ENCODE measurements around the gene HOXB5.

HOXB5 gene

DNA sequence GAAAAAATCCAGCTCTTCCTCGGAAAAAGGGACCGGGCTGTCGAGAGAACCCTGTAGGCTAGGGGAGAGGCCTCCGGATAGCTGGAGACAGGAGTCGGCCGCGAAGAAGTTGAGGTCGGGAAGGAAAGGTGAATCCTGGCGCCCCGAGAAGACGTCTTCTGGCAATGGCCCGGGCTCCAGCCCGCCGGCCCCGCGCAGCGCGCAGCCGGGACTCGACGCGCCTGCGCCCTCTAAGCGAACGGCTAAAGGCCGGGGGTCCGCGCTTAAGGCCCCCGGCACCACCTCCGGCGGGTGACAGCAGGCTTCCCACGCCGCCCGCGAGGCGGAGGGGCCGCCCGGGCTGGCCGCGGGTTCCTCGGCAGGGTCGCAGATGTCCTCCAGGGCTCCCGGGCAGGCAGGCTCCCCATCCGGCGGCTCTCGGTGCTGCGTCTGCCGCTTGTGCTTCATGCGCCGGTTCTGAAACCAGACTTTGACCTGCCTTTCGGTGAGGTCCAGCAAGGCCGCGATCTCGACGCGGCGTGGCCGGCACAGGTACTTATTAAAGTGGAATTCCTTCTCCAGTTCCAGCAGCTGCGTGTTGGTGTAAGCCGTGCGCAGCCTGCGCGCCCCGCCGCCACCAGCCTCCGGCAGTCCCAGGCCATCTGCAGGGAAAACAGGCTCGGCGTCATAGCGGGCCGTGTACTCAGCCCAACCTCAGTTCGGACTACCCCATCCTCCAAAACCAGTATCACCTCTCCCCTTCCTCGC is 50.3 kb downstream of the HOXB5 start:
- TF ChIP-seq, protein P1, sequence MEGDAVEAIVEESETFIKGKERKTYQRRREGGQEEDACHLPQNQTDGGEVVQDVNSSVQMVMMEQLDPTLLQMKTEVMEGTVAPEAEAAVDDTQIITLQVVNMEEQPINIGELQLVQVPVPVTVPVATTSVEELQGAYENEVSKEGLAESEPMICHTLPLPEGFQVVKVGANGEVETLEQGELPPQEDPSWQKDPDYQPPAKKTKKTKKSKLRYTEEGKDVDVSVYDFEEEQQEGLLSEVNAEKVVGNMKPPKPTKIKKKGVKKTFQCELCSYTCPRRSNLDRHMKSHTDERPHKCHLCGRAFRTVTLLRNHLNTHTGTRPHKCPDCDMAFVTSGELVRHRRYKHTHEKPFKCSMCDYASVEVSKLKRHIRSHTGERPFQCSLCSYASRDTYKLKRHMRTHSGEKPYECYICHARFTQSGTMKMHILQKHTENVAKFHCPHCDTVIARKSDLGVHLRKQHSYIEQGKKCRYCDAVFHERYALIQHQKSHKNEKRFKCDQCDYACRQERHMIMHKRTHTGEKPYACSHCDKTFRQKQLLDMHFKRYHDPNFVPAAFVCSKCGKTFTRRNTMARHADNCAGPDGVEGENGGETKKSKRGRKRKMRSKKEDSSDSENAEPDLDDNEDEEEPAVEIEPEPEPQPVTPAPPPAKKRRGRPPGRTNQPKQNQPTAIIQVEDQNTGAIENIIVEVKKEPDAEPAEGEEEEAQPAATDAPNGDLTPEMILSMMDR (IDR thresholded peaks at IDR 0.05) = peak; percentile 38
- no peak for TF ChIP-seq ZFX (IDR thresholded peaks at IDR 0.05; ENCODE audit: borderline replicate concordance)
- H3K27ac ChIP-seq = no peak overlapping the region

DNA sequence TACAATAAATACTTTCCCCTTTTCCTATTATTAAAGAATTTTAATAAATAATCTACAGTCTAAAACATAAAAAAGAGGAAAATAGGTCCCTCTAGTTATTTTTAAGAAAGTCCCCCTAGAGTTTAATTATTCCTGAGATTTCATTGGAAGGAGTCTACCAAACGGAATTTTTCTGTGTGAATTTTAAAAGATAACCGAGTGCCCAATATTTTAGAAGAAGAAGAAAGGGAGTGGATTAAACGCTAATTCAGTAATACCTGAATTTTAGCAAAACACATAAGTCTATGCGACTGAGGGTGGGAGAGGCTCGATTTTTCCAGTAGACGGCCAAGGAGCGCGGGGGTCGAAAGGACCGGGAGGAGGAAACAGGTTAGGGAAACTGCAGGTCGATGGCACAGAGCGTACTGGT is 50.9 kb downstream of the HOXB5 start:
- H3K27ac ChIP-seq = no peak overlapping the region
- TF ChIP-seq, protein P1 (IDR thresholded peaks at IDR 0.05) = no peak
- TF ChIP-seq ZFX (IDR thresholded peaks at IDR 0.05; ENCODE audit: borderline replicate concordance) = no peak

DNA sequence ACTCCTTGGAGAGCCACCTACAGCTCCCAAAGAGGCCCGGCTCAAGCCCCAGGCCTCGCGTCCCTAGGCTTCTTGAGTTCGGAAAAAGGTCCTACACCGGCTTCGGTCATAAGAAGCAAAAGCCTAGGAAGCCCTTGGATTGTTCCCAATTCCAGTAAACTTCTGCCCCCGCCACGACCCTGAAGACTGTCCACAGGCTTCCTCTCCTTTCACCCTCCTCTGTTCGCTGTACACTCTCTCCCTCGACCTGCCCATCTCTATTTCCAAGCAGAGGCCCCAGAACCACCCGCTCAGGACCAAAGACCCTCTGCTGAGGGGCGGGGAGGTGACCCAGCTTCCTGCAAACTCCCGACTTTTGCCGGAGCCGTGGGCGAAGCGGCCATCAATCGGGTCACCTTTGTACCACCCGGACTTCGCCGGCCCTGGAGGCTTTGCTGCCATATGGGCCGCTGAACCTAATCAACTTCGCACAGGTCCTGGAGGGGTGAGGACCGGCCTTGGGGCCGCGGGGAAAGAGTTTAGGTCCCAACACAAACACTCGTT is 51.4 kb downstream of the HOXB5 start:
- TF ChIP-seq, protein P1 (IDR thresholded peaks at IDR 0.05) = no peak
- TF ChIP-seq ZFX (IDR thresholded peaks at IDR 0.05; ENCODE audit: borderline replicate concordance) = no peak
- no peak overlapping the region for H3K27ac ChIP-seq

DNA sequence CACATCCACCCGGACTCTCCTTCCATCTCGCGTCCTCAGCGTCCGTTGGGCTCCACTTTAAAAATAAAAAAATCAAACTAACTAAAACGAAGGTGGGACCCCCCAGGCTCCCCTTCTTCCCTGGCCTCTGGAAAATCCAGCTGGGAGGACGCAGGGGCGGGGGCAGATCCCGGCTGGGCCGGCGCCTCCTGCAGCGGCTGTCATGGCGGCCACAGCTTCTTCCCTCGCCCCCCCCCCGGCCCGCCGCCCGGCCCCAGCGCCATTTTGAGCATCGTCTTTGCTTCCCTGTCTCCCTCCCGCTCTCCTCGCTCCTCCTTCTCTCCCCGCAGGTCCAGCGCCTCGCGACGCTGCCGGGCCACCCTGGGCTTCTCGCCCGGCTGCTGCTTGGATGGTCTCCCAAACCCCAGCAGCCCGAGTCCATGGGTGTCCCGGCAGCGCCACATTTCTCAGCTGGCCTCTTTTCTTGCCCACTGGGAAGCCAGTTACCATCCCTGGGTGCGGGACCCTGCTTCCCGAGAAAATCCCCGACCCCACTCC is 51.9 kb downstream of the HOXB5 start:
- H3K27ac ChIP-seq = no peak overlapping the region
- TF ChIP-seq, protein P1 (IDR thresholded peaks at IDR 0.05) = no peak
- no peak for TF ChIP-seq ZFX (IDR thresholded peaks at IDR 0.05; ENCODE audit: borderline replicate concordance)
